ENCODE data around the gene SPAG16. TPM values are rescaled to one million over a fixed set of nuclear protein-coding genes. Genes with fewer than 3 reads are reported as not detected.
"Not testable (repeated sequence)": the region's sequence is repeated elsewhere in the genome, so short reads cannot be mapped to it uniquely, and the experiment has no call there.

Gene SPAG16
- total RNA-seq, 4 donors from 2014 or later = 1.1 to 8.8 (median 6.3) TPM

DNA sequence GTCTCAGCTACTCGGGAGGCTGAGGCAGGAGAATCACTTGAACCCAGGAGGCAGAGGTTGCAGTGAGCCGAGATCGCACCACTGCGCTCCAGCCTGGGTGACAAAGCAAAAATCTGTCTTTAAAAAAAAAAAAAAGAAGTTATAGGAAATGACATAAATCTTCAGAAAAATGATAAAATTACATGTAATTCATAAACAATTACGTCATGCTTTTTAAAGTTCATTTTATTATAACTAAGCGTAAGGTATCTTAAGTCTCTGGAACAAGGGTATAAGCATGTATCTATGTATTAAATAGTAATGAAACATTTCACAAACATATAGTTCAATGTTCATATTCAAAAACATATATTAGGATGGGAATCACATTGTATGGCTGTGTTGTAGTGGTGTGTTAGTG, 425.9 kb downstream of the SPAG16 start:
- Histone ChIP-seq H3K27me3 (no peaks in the 10 kb centered on the region), H3K36me3 (no peaks in the 10 kb centered on the region), H3K4me3 (no peak overlapping the region), H3K4me1 (no peaks in the 10 kb centered on the region), H3K9me3 (no peaks in the 10 kb centered on the region), H3K27ac (no peak overlapping the region)
- TF ChIP-seq CTCF (IDR thresholded peaks at IDR 0.05 in 4 of 5, conservative IDR thresholded peaks at IDR 0.05 in 1 of 5) = no peak
- no peak for TF ChIP-seq POLR2A (IDR thresholded peaks at IDR 0.05)
- DNase-seq (no peak), ATAC-seq (no peak)
- intact Hi-C loops (cut with DNase I; ENCODE audit: low total_unique reads) (no loop called here), in situ Hi-C loops (cut with MboI; ENCODE audit: low sequenced_read_pairs in 4 of 4) (no loop called here)

GRCh38 chr2:213718411-213718810, 434.1 kb downstream of the SPAG16 start:
- ATAC-seq; H3K4me3 ChIP-seq; H3K27ac ChIP-seq; DNase-seq; H3K36me3 ChIP-seq; H3K4me1 ChIP-seq; H3K27me3 ChIP-seq; H3K9me3 ChIP-seq; in situ Hi-C loops (cut with MboI; ENCODE audit: low sequenced_read_pairs in 4 of 4); intact Hi-C loops (cut with DNase I; ENCODE audit: low total_unique reads): not testable (repeated sequence)

- intact Hi-C loops (cut with DNase I; ENCODE audit: low total_unique reads) (no loop called here), in situ Hi-C loops (cut with MboI; ENCODE audit: low sequenced_read_pairs in 4 of 4) (no loop called here)
- TF ChIP-seq POLR2A (IDR thresholded peaks at IDR 0.05) (no peak), CTCF (IDR thresholded peaks at IDR 0.05 in 4 of 5, conservative IDR thresholded peaks at IDR 0.05 in 1 of 5) (no peak)
- H3K4me1 ChIP-seq = no peaks in the 10 kb centered on the region
- ATAC-seq = no peak
- DNase-seq = no peak
- H3K27ac ChIP-seq = no peak overlapping the region
- no peak overlapping the region for H3K4me3 ChIP-seq
- no peaks in the 10 kb centered on the region for H3K36me3 ChIP-seq
- no peaks in the 10 kb centered on the region for H3K9me3 ChIP-seq
- no peaks in the 10 kb centered on the region for H3K27me3 ChIP-seq
These were observed 438.3 kb downstream of the SPAG16 start for GRCh38 chr2:213722565-213722964.

DNA sequence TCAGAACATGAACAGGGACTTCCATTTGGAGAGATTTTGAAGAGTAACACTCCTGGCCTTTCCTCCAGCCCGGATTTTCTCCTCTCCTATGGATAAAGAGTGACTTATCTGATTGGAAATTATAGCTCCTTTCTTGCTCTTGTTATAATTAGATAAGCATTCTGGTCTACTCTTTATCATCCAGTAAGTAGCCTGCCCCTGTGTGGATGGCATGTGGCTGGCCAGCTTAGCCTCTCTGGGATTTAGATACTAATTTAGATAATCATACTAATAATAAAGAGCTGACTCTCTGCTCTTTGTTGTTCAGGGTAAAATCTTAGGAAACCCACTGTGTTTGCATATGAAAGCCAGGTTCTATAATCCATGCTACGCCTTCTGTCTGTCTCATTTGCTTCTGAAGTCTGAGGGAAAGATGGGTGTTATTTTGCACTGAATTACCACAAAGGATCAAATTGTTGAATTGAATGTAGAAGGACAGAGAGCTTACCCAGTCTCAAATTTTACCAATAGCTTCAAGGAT, 438.8 kb downstream of the SPAG16 start:
- no peak overlapping the region for H3K4me3 ChIP-seq
- TF ChIP-seq POLR2A (IDR thresholded peaks at IDR 0.05) (no peak), CTCF (IDR thresholded peaks at IDR 0.05 in 4 of 5, conservative IDR thresholded peaks at IDR 0.05 in 1 of 5) (no peak)
- H3K36me3 ChIP-seq = no peaks in the 10 kb centered on the region
- H3K27ac ChIP-seq = no peak overlapping the region
- H3K27me3 ChIP-seq = no peaks in the 10 kb centered on the region
- H3K9me3 ChIP-seq = no peaks in the 10 kb centered on the region
- in situ Hi-C loops (cut with MboI; ENCODE audit: low sequenced_read_pairs in 4 of 4) (no loop called here), intact Hi-C loops (cut with DNase I; ENCODE audit: low total_unique reads) (no loop called here)
- H3K4me1 ChIP-seq = no peaks in the 10 kb centered on the region
- ATAC-seq (no peak), DNase-seq (no peak)

DNA sequence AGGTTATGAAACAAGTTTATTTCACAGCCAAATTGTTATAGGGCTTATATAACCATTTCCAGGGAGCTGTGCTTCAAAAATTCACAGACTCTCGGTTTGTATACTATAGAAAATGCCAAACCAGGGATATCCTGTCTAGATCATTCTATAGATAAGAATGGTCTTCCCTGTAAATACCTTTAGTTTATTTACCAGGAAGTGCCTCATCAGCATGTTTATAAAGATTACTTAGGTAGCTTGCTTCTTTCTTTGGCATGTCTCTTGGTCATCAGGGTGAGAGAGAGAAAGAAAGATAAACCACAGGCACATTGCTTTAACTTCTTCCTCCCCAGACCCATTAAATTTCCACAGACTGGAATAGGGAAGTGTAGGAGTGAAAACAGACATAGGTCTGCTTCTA, 439.4 kb downstream of the SPAG16 start:
- TF ChIP-seq CTCF (IDR thresholded peaks at IDR 0.05 in 4 of 5, conservative IDR thresholded peaks at IDR 0.05 in 1 of 5) (no peak), POLR2A (IDR thresholded peaks at IDR 0.05) (no peak)
- H3K9me3 ChIP-seq = no peaks in the 10 kb centered on the region
- no peaks in the 10 kb centered on the region for H3K27me3 ChIP-seq
- no peak for DNase-seq
- H3K4me1 ChIP-seq = no peaks in the 10 kb centered on the region
- H3K36me3 ChIP-seq = no peaks in the 10 kb centered on the region
- H3K4me3 ChIP-seq = no peak overlapping the region
- intact Hi-C loops (cut with DNase I; ENCODE audit: low total_unique reads) (no loop called here), in situ Hi-C loops (cut with MboI; ENCODE audit: low sequenced_read_pairs in 4 of 4) (no loop called here)
- no peak overlapping the region for H3K27ac ChIP-seq
- no peak for ATAC-seq
